Osteocyte (in vitro differentiated cells): ENCODE results near the gene PGGT1B. TPM values are rescaled to one million over a fixed set of nuclear protein-coding genes. Genes with fewer than 3 reads are reported as not detected.

Experiments used
- DNase-seq: peaks from one replicate; pipeline ENCODE4 v3.0.0; 2021; ENCODE audit warnings: mixed read lengths; ENCODE audit not compliant: unreplicated experiment; ENCODE audit errors: extremely low spot score
- H3K27ac Mint-ChIP-seq: one replicate; pipeline ENCODE4 v1.8.0; 2021; ENCODE audit warnings: mild to moderate bottlenecking, mixed read lengths; ENCODE audit not compliant: unreplicated experiment
- H3K27me3 Mint-ChIP-seq: one replicate; pipeline ENCODE4 v1.8.0; 2021; ENCODE audit warnings: mixed read lengths; ENCODE audit not compliant: unreplicated experiment
- H3K36me3 Mint-ChIP-seq: one replicate; pipeline ENCODE4 v1.8.0; 2021; ENCODE audit warnings: mixed read lengths; ENCODE audit not compliant: unreplicated experiment
- H3K4me1 Mint-ChIP-seq: one replicate; pipeline ENCODE4 v1.8.0; 2021; ENCODE audit warnings: mixed read lengths; ENCODE audit not compliant: unreplicated experiment
- H3K4me3 Mint-ChIP-seq: one replicate; pipeline ENCODE4 v1.8.0; 2021; ENCODE audit warnings: mild to moderate bottlenecking, moderate library complexity, mixed read lengths; ENCODE audit not compliant: unreplicated experiment
- H3K9me3 Mint-ChIP-seq: one replicate; pipeline ENCODE4 v1.8.0; 2021; ENCODE audit warnings: mixed read lengths; ENCODE audit not compliant: unreplicated experiment
- CTCF ChIP-seq: fragments of 200-600 bp; sonication (generic); IDR thresholded peaks from 2 replicates; pipeline ENCODE4 v1.5.0; 2021; ENCODE audit warnings: antibody characterized with exemption, mild to moderate bottlenecking, moderate library complexity
- total RNA-seq: library from RNA; stranded (reverse); gene quantifications from 2 replicates; pipeline ENCODE4 v1.2.1, GENCODE V29; 2021

The PGGT1B gene
- total RNA-seq, 1 donor from 2014 or later, result 42.6 TPM

DNA sequence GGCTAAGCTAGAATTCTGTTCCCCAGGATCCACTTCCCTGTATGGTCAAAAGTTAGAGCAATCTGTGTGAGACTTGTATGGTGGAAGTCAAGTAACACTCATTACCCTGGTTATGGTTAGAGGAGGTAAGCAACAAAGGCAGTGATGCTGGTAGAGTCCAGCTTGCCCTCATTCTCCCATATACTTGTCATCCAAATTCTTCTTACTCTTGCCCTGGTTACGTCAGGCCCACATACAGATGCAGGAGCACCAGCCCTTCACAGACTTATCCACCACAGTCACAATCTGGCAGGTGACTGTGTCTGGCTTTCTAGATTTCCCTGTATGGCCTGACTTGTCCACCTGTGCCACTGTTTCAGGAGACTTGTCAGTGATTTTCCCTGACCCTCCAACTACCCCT, 35.4 kb downstream of the PGGT1B start:
- H3K36me3 Mint-ChIP-seq, result peaks cover 35% of the 10 kb centered on the region
- no peaks in the 10 kb centered on the region for H3K9me3 Mint-ChIP-seq
- no peak for DNase-seq
- TF ChIP-seq CTCF, result no peak
- H3K4me1 Mint-ChIP-seq, result no peaks in the 10 kb centered on the region
- no peak overlapping the region for H3K4me3 Mint-ChIP-seq
- no peaks in the 10 kb centered on the region for H3K27me3 Mint-ChIP-seq
- peak overlapping the region; percentile 2 for H3K27ac Mint-ChIP-seq

GRCh38 chr5:115214541-115214940, 48.1 kb downstream of the PGGT1B start:
- H3K4me1 Mint-ChIP-seq, result peaks cover 47% of the 10 kb centered on the region
- H3K36me3 Mint-ChIP-seq, result peaks cover 15% of the 10 kb centered on the region
- H3K4me3 Mint-ChIP-seq, result peak overlapping the region; percentile 10
- H3K27ac Mint-ChIP-seq, result peak overlapping the region; percentile 87
- no peak for DNase-seq
- TF ChIP-seq CTCF, result no peak
- H3K27me3 Mint-ChIP-seq, result no peaks in the 10 kb centered on the region
- peaks cover 5% of the 10 kb centered on the region for H3K9me3 Mint-ChIP-seq

GRCh38 chr5:115209279-115209678, 53.4 kb downstream of the PGGT1B start:
- Mint-ChIP-seq H3K9me3 (no peaks in the 10 kb centered on the region), H3K36me3 (peaks cover 15% of the 10 kb centered on the region), H3K4me3 (no peak overlapping the region), H3K27ac (no peak overlapping the region), H3K4me1 (peaks cover 26% of the 10 kb centered on the region), H3K27me3 (no peaks in the 10 kb centered on the region)
- DNase-seq, result no peak
- TF ChIP-seq CTCF, result no peak

- H3K27me3 Mint-ChIP-seq, result no peaks in the 10 kb centered on the region
- TF ChIP-seq CTCF, result no peak
- H3K9me3 Mint-ChIP-seq, result peaks cover 9% of the 10 kb centered on the region
- peaks cover 15% of the 10 kb centered on the region for H3K36me3 Mint-ChIP-seq
- H3K4me3 Mint-ChIP-seq, result no peak overlapping the region
- no peaks in the 10 kb centered on the region for H3K4me1 Mint-ChIP-seq
- H3K27ac Mint-ChIP-seq, result no peak overlapping the region
- DNase-seq, result no peak
Measured at GRCh38 chr5:115202952-115203351, 59.7 kb downstream of the PGGT1B start.

- Mint-ChIP-seq H3K4me3 (no peak overlapping the region), H3K36me3 (peaks cover 13% of the 10 kb centered on the region), H3K27ac (no peak overlapping the region), H3K4me1 (no peaks in the 10 kb centered on the region), H3K9me3 (peaks cover 9% of the 10 kb centered on the region), H3K27me3 (peaks cover 2% of the 10 kb centered on the region)
- TF ChIP-seq CTCF, result no peak
- no peak for DNase-seq
Measured at GRCh38 chr5:115196161-115196560, 66.5 kb downstream of the PGGT1B start.
